CD14-positive monocyte (primary cell): ENCODE data around the gene S100A10. TPM values are rescaled to one million over a fixed set of nuclear protein-coding genes. Genes with fewer than 3 reads are reported as not detected.
A peak's percentile ranks its signal among the peaks of the same experiment; 100 is the strongest.

Source experiments
- DNase-seq, 3 donors: peaks; one replicate each; pipeline ENCODE4 v3.0.0-alpha.2; 2011 to 2022
- H2AFZ ChIP-seq: 2 replicates; pipeline ENCODE4 v1.6.0; 2012; ENCODE audit warnings: mild to moderate bottlenecking, low read depth, low read length, inconsistent platforms; ENCODE audit not compliant: insufficient read depth, poor library complexity, severe bottlenecking
- H3K27ac ChIP-seq, 2 donors: 1 replicate in 1 of 2; 2 replicates in 1 of 2; pipeline ENCODE4 v1.5.1; 2012 to 2013; ENCODE audit warnings: low read length in 2 of 2, control low read depth in 1 of 2, inconsistent platforms in 1 of 2, low read depth in 1 of 2, mild to moderate bottlenecking in 1 of 2
- H3K27me3 ChIP-seq, 2 donors: one replicate each; pipeline versions ENCODE4 v1.6.0 to v1.6.1; 2011 to 2013; ENCODE audit warnings: low read length in 2 of 2; ENCODE audit not compliant: control insufficient read depth in 2 of 2, insufficient read depth in 2 of 2
- H3K36me3 ChIP-seq, 2 donors: replicated peaks in 1 of 2; 1 replicate in 1 of 2; 2 replicates in 1 of 2; pipeline versions ENCODE4 v1.5.1 to v1.6.1; 2012 to 2013; ENCODE audit warnings: low read length in 2 of 2, control low read depth in 1 of 2, inconsistent platforms in 1 of 2, mild to moderate bottlenecking in 1 of 2; ENCODE audit not compliant: insufficient read depth in 2 of 2, control insufficient read depth in 1 of 2
- H3K4me1 ChIP-seq, 2 donors: 1 replicate in 1 of 2; 2 replicates in 1 of 2; pipeline versions ENCODE4 v1.5.1 to v1.6.1; 2012 to 2013; ENCODE audit warnings: low read length in 2 of 2, control low read depth in 1 of 2, inconsistent platforms in 1 of 2, mild to moderate bottlenecking in 1 of 2, moderate library complexity in 1 of 2; ENCODE audit not compliant: insufficient read depth in 2 of 2, control insufficient read depth in 1 of 2
- H3K4me2 ChIP-seq: replicated peaks from 2 replicates; pipeline ENCODE3; 2012; ENCODE audit warnings: low read length, moderate library complexity, mild to moderate bottlenecking; ENCODE audit not compliant: poor library complexity, severe bottlenecking; ENCODE audit errors: extremely low read depth
- H3K4me3 ChIP-seq, 3 experiments: fragments of 200-600 bp in 1 of 3; sonication (generic) in 1 of 3; replicated peaks in 1 of 3; 1 replicate in 2 of 3; 2 replicates in 1 of 3; pipeline ENCODE4 v1.5.1; 2011 to 2013; ENCODE audit warnings: low read length in 3 of 3, mild to moderate bottlenecking in 3 of 3, control low read depth in 2 of 3, low read depth in 2 of 3, inconsistent platforms in 1 of 3, moderate library complexity in 1 of 3
- H3K79me2 ChIP-seq: 2 replicates; pipeline ENCODE4 v1.6.0; 2012; ENCODE audit warnings: mild to moderate bottlenecking, control low read depth, inconsistent platforms, low read length, moderate library complexity; ENCODE audit not compliant: insufficient read depth
- H3K9ac ChIP-seq: 2 replicates; pipeline ENCODE4 v1.6.0; 2017; ENCODE audit warnings: low read length, mild to moderate bottlenecking; ENCODE audit not compliant: insufficient read depth, poor library complexity, severe bottlenecking
- H3K9me3 ChIP-seq, 2 donors: replicated peaks in 1 of 2; 1 replicate in 1 of 2; 2 replicates in 1 of 2; pipeline versions ENCODE4 v1.5.1 to v1.6.1; 2012 to 2013; ENCODE audit warnings: low read length in 2 of 2, control low read depth in 1 of 2; ENCODE audit not compliant: control insufficient read depth in 1 of 2, insufficient read depth in 1 of 2
- H4K20me1 ChIP-seq: 2 replicates; pipeline ENCODE4 v1.6.0; 2012; ENCODE audit warnings: mild to moderate bottlenecking, low read length, control low read depth, moderate library complexity; ENCODE audit not compliant: insufficient read depth
- H3K27ac Mint-ChIP-seq, 7 donors: one replicate each; pipeline ENCODE4 v1.8.0; 2020; ENCODE audit warnings: mild to moderate bottlenecking in 7 of 7, mixed read lengths in 7 of 7, moderate library complexity in 6 of 7, inconsistent platforms in 2 of 7
- H3K27me3 Mint-ChIP-seq, 3 donors: one replicate each; pipeline ENCODE4 v1.8.0; 2021 to 2022; ENCODE audit warnings: low read depth in 3 of 3, mild to moderate bottlenecking in 3 of 3, mixed read lengths in 3 of 3, moderate library complexity in 3 of 3, inconsistent platforms in 1 of 3
- H3K36me3 Mint-ChIP-seq, 2 donors: one replicate each; pipeline ENCODE4 v1.8.0; 2020; ENCODE audit warnings: mixed read lengths in 2 of 2, inconsistent platforms in 1 of 2, mild to moderate bottlenecking in 1 of 2
- H3K4me1 Mint-ChIP-seq: one replicate; pipeline ENCODE4 v1.8.0; 2020; ENCODE audit warnings: mild to moderate bottlenecking, mixed read lengths
- H3K4me3 Mint-ChIP-seq, 2 donors: one replicate each; pipeline ENCODE4 v1.8.0; 2020; ENCODE audit warnings: mild to moderate bottlenecking in 2 of 2, mixed read lengths in 2 of 2, moderate library complexity in 1 of 2
- H3K9me3 Mint-ChIP-seq, 7 donors: one replicate each; pipeline ENCODE4 v1.8.0; 2020 to 2022; ENCODE audit warnings: mixed read lengths in 7 of 7, mild to moderate bottlenecking in 6 of 7, moderate library complexity in 6 of 7, inconsistent platforms in 2 of 7
- WGBS: methylation state at CpG from one replicate; pipeline ENCODE4 v1.1.5; 2013; ENCODE audit warnings: missing lambda C conversion rate; ENCODE audit not compliant: insufficient coverage; 5-methylcytosine and 5-hydroxymethylcytosine counted together
- intact Hi-C, 2 donors: fragments of 100-400 bp; cut with micrococcal nuclease; formaldehyde crosslinking; loops; one replicate each; pipeline versions ENCODE4 v1.15.0 to v1.15.1; 2023
- polyA plus RNA-seq, 3 donors: library from polyadenylated mRNA; depleted of rRNA in 1 of 3; unstranded in 2 of 3; stranded (reverse) in 1 of 3; fragments of 300-500 nt in 2 of 3; fragments of >200 nt in 1 of 3; fragmentation: Illumina TruSeq in 2 of 3; gene quantifications; 1 replicate in 2 of 3; 2 replicates in 1 of 3; pipeline ENCODE4 v1.2.3, GENCODE V29; 2012 to 2021
- TF ChIP-seq, protein P1 (sequence below): fragments of 200-600 bp; IDR thresholded peaks from one replicate; pipeline ENCODE4 v1.8.0; 2022; ENCODE audit warnings: antibody characterized with exemption, mild to moderate bottlenecking

Gene S100A10
- polyA plus RNA-seq, 3 donors, result 422 to 2,138 (median 2,129) TPM

DNA sequence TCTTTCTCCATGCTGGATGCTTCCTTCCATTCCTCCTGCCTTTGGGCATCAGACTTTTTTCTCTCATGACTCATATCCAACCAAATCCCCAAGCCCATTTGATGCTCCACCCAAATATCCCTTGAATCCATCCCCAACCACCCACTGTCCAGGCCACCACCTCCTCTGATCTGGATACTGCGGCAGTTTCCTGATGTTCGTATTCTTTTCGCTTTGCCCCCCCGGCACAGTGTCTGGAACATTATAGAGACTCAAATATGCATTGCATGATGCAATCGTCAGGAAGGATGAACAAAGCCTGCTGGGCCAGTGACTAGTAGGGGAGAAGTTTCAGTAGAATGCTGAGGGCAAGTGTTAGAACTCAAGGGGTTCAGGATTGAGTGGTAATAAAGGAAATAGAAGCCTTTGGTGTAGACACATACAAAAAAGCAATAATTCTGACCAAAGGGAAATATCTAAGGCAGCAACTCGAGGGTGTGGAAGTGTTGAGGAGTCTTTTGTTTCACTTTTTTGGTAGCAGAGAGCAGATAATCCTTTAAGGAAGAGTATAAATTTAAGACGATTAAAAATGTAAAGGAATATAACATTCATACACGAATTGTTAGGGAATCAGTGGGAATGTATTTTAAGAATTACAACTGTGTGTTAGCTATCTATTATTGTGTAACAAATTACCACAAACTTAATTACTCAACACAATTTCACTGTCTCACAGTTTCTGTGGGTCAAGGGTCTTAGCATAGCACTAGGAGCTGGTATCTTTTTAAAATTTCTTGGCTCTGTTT lies 35.7 kb upstream of the S100A10 start:
- no peaks in the 10 kb centered on the region for H3K9me3 ChIP-seq
- H3K27me3 Mint-ChIP-seq, result peaks cover 0 to 6% (median 0%) of the 10 kb centered on the region in 3 donors
- no peak overlapping the region for H3K9ac ChIP-seq
- H3K9me3 Mint-ChIP-seq, result peaks cover 0 to 5% (median 0%) of the 10 kb centered on the region in 7 donors
- intact Hi-C loops, result no loop called here
- peak overlapping the region in 1 of 3 experiments; percentile 33 for H3K4me3 ChIP-seq
- H3K4me1 ChIP-seq, result peaks cover 50 to 57% of the 10 kb centered on the region in 2 donors
- H3K36me3 ChIP-seq, result peaks cover 38 to 39% of the 10 kb centered on the region in 2 donors
- peaks cover 55% of the 10 kb centered on the region for H4K20me1 ChIP-seq
- H3K4me1 Mint-ChIP-seq, result peaks cover 52% of the 10 kb centered on the region
- peaks cover 42 to 43% of the 10 kb centered on the region in 2 donors for H3K36me3 Mint-ChIP-seq
- TF ChIP-seq, protein P1, sequence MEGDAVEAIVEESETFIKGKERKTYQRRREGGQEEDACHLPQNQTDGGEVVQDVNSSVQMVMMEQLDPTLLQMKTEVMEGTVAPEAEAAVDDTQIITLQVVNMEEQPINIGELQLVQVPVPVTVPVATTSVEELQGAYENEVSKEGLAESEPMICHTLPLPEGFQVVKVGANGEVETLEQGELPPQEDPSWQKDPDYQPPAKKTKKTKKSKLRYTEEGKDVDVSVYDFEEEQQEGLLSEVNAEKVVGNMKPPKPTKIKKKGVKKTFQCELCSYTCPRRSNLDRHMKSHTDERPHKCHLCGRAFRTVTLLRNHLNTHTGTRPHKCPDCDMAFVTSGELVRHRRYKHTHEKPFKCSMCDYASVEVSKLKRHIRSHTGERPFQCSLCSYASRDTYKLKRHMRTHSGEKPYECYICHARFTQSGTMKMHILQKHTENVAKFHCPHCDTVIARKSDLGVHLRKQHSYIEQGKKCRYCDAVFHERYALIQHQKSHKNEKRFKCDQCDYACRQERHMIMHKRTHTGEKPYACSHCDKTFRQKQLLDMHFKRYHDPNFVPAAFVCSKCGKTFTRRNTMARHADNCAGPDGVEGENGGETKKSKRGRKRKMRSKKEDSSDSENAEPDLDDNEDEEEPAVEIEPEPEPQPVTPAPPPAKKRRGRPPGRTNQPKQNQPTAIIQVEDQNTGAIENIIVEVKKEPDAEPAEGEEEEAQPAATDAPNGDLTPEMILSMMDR, result no peak
- H3K4me3 Mint-ChIP-seq, result peak overlapping the region in 1 of 2 donors; percentile 40
- H3K27ac ChIP-seq, result peak overlapping the region in 1 of 2 donors; percentile 50
- no peaks in the 10 kb centered on the region for H3K27me3 ChIP-seq
- peak overlapping the region; percentile 13 for H3K4me2 ChIP-seq
- DNase-seq, result peak; percentile 63 to 72 (median 67)
- peaks cover 36% of the 10 kb centered on the region for H3K79me2 ChIP-seq
- 7% methylated on average over 4 of the region's 8 CpGs for WGBS
- no peak overlapping the region for H2AFZ ChIP-seq
- peak overlapping the region; percentile 69 to 89 (median 84) for H3K27ac Mint-ChIP-seq

DNA sequence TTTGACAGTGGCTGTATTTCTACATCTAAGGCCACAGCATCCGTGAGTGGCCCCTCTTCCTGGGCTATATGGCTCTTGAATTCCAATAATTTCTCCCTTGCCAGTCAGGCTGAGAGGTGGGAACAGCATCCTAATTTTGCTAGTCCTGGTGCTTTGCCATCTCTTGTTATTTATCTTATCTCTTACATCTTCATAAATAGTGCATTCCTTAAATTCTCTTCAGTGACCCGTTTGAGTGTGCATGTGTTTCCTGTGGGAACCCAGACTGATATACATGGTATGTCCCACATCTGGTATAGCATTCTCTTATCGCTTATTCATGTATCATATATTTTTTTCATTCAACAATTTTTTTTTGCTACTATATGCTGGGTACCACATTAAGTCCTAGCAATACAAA lies 33.2 kb upstream of the S100A10 start:
- peaks cover 13 to 14% of the 10 kb centered on the region in 2 donors for H3K36me3 ChIP-seq
- TF ChIP-seq, protein P1, result no peak
- H3K4me2 ChIP-seq, result no peak overlapping the region
- H3K4me1 ChIP-seq, result peaks cover 26 to 33% of the 10 kb centered on the region in 2 donors
- Mint-ChIP-seq H3K4me1 (peaks cover 29% of the 10 kb centered on the region), H3K27me3 (peaks cover 0 to 6% (median 0%) of the 10 kb centered on the region in 3 donors), H3K36me3 (peaks cover 17 to 18% of the 10 kb centered on the region in 2 donors), H3K9me3 (peaks cover 0 to 4% (median 0%) of the 10 kb centered on the region in 7 donors), H3K27ac (no peak overlapping the region), H3K4me3 (no peak overlapping the region)
- H3K27me3 ChIP-seq, result no peaks in the 10 kb centered on the region
- H3K79me2 ChIP-seq, result peaks cover 11% of the 10 kb centered on the region
- no peak overlapping the region for H2AFZ ChIP-seq
- peaks cover 31% of the 10 kb centered on the region for H4K20me1 ChIP-seq
- H3K4me3 ChIP-seq, result no peak overlapping the region
- no peak overlapping the region for H3K9ac ChIP-seq
- intact Hi-C loops, result no loop called here
- H3K9me3 ChIP-seq, result no peaks in the 10 kb centered on the region
- no peak for DNase-seq
- no peak overlapping the region for H3K27ac ChIP-seq
- 67% methylated on average over 1 of the region's 3 CpGs for WGBS
